Activated T-helper 2 cell treated with anti-CD3 and anti-CD28 coated beads, Interferon-gamma antibody, Interleukin-2, Interleukin-4, amounts not matched to agents 10 μg/mL and 5 μg/mL and 100 μg/mL, durations not matched to agents 14 hours and 24 hours and 36 hours (primary cell): ENCODE data around the gene EXOC2. TPM values are rescaled to one million over a fixed set of nuclear protein-coding genes. Genes with fewer than 3 reads are reported as not detected.

Experiments
- DNase-seq: peaks from one replicate; pipeline ENCODE4 v3.0.0; 2021; ENCODE audit warnings: low spot score
- H3K27ac Mint-ChIP-seq: one replicate; pipeline ENCODE4 v1.8.0; 2021; ENCODE audit warnings: mixed read lengths
- H3K27me3 Mint-ChIP-seq: one replicate; pipeline ENCODE4 v1.8.0; 2021; ENCODE audit warnings: low read depth, mixed read lengths
- H3K36me3 Mint-ChIP-seq: one replicate; pipeline ENCODE4 v1.8.0; 2021; ENCODE audit warnings: low read depth, mixed read lengths
- H3K4me1 Mint-ChIP-seq: one replicate; pipeline ENCODE4 v1.8.0; 2021; ENCODE audit warnings: low read depth, mixed read lengths
- H3K4me3 Mint-ChIP-seq: one replicate; pipeline ENCODE4 v1.8.0; 2021; ENCODE audit warnings: low read depth, mild to moderate bottlenecking, moderate library complexity, mixed read lengths
- H3K9me3 Mint-ChIP-seq: one replicate; pipeline ENCODE4 v1.8.0; 2021; ENCODE audit warnings: mixed read lengths
- intact Hi-C: fragments of 100-400 bp; cut with micrococcal nuclease; formaldehyde crosslinking; loops from one replicate; pipeline ENCODE4 v1.15.1; 2023
- total RNA-seq: library from RNA; stranded (reverse); gene quantifications from 2 replicates; pipeline ENCODE4 v1.2.3, GENCODE V29; 2022

EXOC2 gene
- total RNA-seq, 1 donor from 2014 or later, result 53.9 TPM

DNA sequence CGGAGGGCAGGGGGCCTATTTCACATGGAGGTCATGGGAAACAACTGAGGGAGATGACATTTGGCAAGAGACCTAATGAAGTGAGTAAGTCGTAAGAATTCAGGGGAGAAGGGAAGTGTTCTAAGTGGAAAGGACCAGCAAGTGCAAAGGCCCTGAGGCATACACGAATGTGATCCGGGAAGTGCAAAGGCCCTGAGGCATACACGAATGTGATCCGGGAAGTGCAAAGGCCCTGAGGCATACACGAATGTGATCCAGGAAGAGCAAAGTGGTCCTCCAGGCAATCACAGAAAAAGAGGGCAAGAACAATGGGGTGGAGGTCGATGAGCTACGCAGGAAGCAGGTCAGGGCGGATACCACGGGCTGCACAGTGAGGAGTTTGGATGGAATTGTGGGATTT, 24.2 kb upstream of the EXOC2 start:
- H3K4me1 Mint-ChIP-seq, result peaks cover 13% of the 10 kb centered on the region
- intact Hi-C loops, result no loop called here
- DNase-seq, result no peak
- H3K4me3 Mint-ChIP-seq, result no peak overlapping the region
- no peaks in the 10 kb centered on the region for H3K36me3 Mint-ChIP-seq
- H3K27me3 Mint-ChIP-seq, result no peaks in the 10 kb centered on the region
- H3K9me3 Mint-ChIP-seq, result no peaks in the 10 kb centered on the region
- no peak overlapping the region for H3K27ac Mint-ChIP-seq

- Mint-ChIP-seq H3K27ac (no peak overlapping the region), H3K9me3 (no peaks in the 10 kb centered on the region), H3K27me3 (no peaks in the 10 kb centered on the region), H3K36me3 (no peaks in the 10 kb centered on the region), H3K4me1 (peaks cover 21% of the 10 kb centered on the region), H3K4me3 (no peak overlapping the region)
- intact Hi-C loops, result no loop called here
- DNase-seq, result no peak
Measured at GRCh38 chr6:715709-716491, 23.0 kb upstream of the EXOC2 start.

DNA sequence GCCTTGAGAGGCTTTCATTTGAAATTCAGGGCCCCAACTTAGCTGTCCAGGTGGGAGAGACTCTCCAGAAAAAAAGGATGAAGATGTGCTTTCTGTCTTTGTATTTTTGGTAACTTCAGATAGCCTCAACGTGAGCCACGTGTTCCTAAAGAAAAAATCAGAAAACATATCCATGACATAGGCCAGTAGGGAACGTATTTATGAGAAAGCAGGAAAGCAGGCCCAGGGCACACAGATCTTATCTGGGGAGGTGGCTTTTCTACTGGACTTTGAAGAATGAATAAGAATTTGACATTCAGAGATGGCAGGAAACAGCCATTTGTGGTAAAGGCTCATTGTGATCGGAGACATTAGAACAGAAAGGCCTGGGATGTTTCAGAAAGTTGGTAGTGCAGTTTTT, 21.2 kb upstream of the EXOC2 start:
- no peak overlapping the region for H3K4me3 Mint-ChIP-seq
- DNase-seq, result no peak
- no peaks in the 10 kb centered on the region for H3K9me3 Mint-ChIP-seq
- no peak overlapping the region for H3K27ac Mint-ChIP-seq
- no peaks in the 10 kb centered on the region for H3K27me3 Mint-ChIP-seq
- H3K4me1 Mint-ChIP-seq, result peaks cover 37% of the 10 kb centered on the region
- H3K36me3 Mint-ChIP-seq, result no peaks in the 10 kb centered on the region
- intact Hi-C loops, result loop anchor here (5.0 kb wide), 2 partner anchors 222 to 312 kb away; no protein-coding TSS in a partner anchor

DNA sequence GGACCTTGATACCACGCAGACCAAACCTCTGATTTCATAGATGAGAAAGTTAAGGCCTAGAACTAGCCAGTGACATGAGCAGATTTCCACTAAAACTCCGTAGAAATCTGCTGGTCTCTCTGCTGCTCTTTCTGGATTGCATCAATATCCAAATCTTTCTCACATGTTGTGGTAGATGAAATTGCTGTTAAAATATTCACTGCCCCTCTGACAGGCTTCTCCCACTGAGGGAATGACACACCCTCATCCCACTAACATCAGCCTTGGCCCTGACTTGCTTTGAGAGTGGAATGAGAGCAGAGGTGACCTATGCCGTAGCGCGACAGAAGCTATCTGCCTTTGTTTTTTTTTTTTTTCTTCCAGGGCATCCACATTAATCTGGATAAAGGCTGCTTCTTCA, 20.4 kb upstream of the EXOC2 start:
- intact Hi-C loops, result loop anchor here (5.0 kb wide), 2 partner anchors 221 to 311 kb away; no protein-coding TSS in a partner anchor
- Mint-ChIP-seq H3K27ac (no peak overlapping the region), H3K36me3 (no peaks in the 10 kb centered on the region), H3K4me1 (peaks cover 38% of the 10 kb centered on the region), H3K4me3 (no peak overlapping the region), H3K9me3 (no peaks in the 10 kb centered on the region), H3K27me3 (no peaks in the 10 kb centered on the region)
- no peak for DNase-seq

- Mint-ChIP-seq H3K4me1 (peaks cover 41% of the 10 kb centered on the region), H3K27me3 (no peaks in the 10 kb centered on the region), H3K9me3 (no peaks in the 10 kb centered on the region), H3K27ac (no peak overlapping the region), H3K4me3 (no peak overlapping the region), H3K36me3 (no peaks in the 10 kb centered on the region)
- no peak for DNase-seq
- intact Hi-C loops, result loop anchor here (5.0 kb wide), 2 partner anchors 221 to 311 kb away; no protein-coding TSS in a partner anchor
Measured at GRCh38 chr6:712805-713204, 19.9 kb upstream of the EXOC2 start.

DNA sequence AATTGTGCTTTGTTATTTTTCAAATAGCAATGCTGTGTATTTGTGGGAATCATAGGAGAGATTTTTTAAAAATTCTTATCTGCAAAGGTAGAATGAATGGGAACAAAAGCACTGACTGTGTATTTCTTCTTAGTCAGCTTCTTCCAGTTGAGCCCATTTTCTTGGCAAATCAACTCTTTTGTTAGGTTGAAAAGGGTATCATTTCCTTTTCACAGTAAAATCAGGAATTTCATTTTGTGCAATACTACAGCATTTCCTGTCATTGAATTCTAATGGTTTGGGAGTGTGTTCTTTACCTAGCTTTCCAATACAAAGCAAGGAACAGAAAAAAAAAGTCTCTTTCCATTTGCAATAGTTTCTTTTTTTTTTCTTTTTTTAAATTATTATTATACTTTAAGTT, 19.0 kb upstream of the EXOC2 start:
- no peaks in the 10 kb centered on the region for H3K36me3 Mint-ChIP-seq
- no peaks in the 10 kb centered on the region for H3K9me3 Mint-ChIP-seq
- DNase-seq, result no peak
- peaks cover 43% of the 10 kb centered on the region for H3K4me1 Mint-ChIP-seq
- intact Hi-C loops, result loop anchor here (1.0 to 5.0 kb wide), 4 partner anchors 20 to 310 kb away; no protein-coding TSS in a partner anchor
- peaks cover 2% of the 10 kb centered on the region for H3K27me3 Mint-ChIP-seq
- peak overlapping the region; percentile 96 for H3K4me3 Mint-ChIP-seq
- H3K27ac Mint-ChIP-seq, result peak overlapping the region; percentile 99

DNA sequence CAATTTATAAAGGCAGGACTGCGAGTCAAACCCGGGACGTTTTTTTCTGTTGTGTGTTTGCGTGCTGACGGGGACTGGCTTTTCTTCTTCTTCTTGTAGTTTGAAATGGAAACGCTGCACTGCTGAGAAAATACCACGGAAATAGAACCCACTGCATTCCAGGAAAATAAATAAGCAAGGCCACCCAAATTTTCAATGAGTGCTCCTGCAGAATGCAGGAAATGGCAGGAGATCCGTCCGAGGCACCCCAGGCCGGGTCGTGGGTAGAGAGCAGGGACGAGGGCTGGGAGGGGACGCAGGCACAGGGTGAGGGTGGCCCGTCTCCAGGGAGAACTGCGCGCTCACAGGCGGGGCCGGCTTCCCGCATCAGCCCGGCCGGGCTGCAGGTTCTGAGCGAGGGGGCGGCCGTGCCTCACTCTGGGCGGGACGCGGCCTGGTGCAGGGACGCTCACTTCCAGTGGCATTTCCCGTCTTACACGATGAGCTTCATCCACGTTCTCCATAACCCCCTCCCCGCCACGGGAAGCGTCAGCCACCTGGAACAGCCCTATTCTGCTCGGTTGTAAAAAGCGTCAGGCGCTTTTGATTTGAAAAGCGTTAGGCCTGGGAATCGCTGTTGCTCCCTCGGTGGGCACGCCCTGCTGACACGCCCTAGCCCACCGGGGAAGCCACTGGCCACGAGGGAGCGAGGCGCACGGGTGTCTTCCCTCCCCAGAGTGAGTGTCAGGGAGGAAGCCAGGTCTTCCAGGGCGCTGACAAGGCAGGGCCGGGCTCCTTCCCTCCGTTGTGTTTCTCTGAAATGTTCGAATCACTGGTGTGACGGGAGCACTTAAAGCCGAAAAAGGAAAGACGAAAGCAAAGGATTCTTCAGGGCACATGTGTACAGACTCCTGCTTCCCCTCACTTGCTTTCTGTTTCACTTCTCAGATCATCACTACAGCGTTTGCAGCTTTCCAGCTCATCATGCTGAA, 17.9 kb upstream of the EXOC2 start:
- Mint-ChIP-seq H3K9me3 (no peaks in the 10 kb centered on the region), H3K4me1 (peaks cover 44% of the 10 kb centered on the region), H3K4me3 (peak overlapping the region; percentile 96), H3K27ac (peak overlapping the region; percentile 99), H3K36me3 (no peaks in the 10 kb centered on the region), H3K27me3 (peaks cover 4% of the 10 kb centered on the region)
- intact Hi-C loops, result loop anchor here (1.0 to 5.0 kb wide), 4 partner anchors 19 to 309 kb away; no protein-coding TSS in a partner anchor
- peak; percentile 60 for DNase-seq

- H3K4me3 Mint-ChIP-seq, result peak overlapping the region; percentile 80
- no peak for DNase-seq
- peaks cover 45% of the 10 kb centered on the region for H3K4me1 Mint-ChIP-seq
- H3K9me3 Mint-ChIP-seq, result no peaks in the 10 kb centered on the region
- intact Hi-C loops, result loop anchor here (5.0 kb wide), 2 partner anchors 217 to 307 kb away; no protein-coding TSS in a partner anchor
- peaks cover 9% of the 10 kb centered on the region for H3K27me3 Mint-ChIP-seq
- H3K36me3 Mint-ChIP-seq, result no peaks in the 10 kb centered on the region
- peak overlapping the region; percentile 99 for H3K27ac Mint-ChIP-seq
Measured at GRCh38 chr6:709471-710056, 16.6 kb upstream of the EXOC2 start.

GRCh38 chr6:708237-708598, 15.3 kb upstream of the EXOC2 start:
- Mint-ChIP-seq H3K4me1 (peaks cover 40% of the 10 kb centered on the region), H3K9me3 (no peaks in the 10 kb centered on the region), H3K27me3 (peaks cover 12% of the 10 kb centered on the region), H3K27ac (no peak overlapping the region), H3K4me3 (no peak overlapping the region), H3K36me3 (no peaks in the 10 kb centered on the region)
- intact Hi-C loops, result no loop called here
- DNase-seq, result no peak

DNA sequence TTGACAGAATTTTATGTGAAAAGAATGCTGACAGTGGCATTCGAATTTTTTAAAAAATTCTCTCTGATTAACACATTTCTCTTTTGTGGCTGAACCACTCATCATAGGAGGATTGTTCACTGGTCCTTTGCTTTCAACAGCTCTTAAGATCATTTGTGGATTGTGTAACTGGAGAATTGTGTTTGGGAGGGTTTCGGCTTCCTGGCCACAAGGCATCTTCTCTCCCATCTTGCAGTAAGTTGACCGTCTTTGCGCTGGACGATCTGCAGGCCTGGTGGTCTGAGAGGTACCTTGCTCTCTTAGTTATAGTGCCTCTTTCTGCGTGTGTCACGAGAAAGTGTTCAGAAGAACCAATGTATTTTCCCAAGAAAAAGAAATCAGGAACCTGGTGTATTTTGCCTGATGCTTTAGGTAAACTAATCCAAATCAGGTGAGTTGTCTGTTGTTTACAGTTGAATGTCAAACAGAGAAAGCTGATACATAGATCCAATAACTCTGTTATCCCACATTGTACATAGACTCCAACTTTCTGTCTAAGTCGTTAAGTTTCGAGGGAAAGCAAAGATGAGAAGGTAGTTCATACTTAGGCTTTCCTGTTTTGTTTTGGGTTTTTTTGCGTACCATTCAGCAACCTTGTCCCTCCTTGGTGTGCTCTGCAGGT, 14.8 kb upstream of the EXOC2 start:
- Mint-ChIP-seq H3K36me3 (no peaks in the 10 kb centered on the region), H3K9me3 (no peaks in the 10 kb centered on the region), H3K27ac (no peak overlapping the region), H3K27me3 (peaks cover 12% of the 10 kb centered on the region), H3K4me3 (no peak overlapping the region), H3K4me1 (peaks cover 37% of the 10 kb centered on the region)
- DNase-seq, result no peak
- intact Hi-C loops, result no loop called here

- no peak overlapping the region for H3K4me3 Mint-ChIP-seq
- peaks cover 36% of the 10 kb centered on the region for H3K4me1 Mint-ChIP-seq
- no peaks in the 10 kb centered on the region for H3K36me3 Mint-ChIP-seq
- intact Hi-C loops, result no loop called here
- peaks cover 16% of the 10 kb centered on the region for H3K27me3 Mint-ChIP-seq
- H3K27ac Mint-ChIP-seq, result no peak overlapping the region
- DNase-seq, result no peak
- H3K9me3 Mint-ChIP-seq, result no peaks in the 10 kb centered on the region
Measured at GRCh38 chr6:706819-707381, 14.0 kb upstream of the EXOC2 start.

DNA sequence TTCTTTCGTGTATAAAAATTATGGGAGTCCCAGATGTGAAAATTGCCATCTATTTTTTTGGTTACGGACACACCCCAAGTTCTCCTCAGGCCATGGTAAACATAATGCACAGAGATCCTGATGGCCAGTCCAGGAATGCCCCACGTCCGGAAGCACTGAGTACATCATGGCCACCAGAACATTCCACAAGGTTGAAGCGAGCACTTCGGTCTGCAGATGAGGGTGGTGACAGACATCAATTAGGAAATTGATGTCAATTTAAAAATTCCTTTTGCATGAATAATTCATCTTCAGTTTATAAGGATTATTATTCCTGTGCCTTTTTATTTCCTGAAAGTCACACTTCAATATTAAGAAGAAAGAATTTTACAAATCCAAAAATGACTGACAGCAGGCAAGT, 13.2 kb upstream of the EXOC2 start:
- DNase-seq, result no peak
- Mint-ChIP-seq H3K36me3 (no peaks in the 10 kb centered on the region), H3K4me1 (peaks cover 29% of the 10 kb centered on the region), H3K9me3 (no peaks in the 10 kb centered on the region), H3K27ac (no peak overlapping the region), H3K4me3 (no peak overlapping the region), H3K27me3 (peaks cover 17% of the 10 kb centered on the region)
- intact Hi-C loops, result no loop called here
